ENCODE results near the gene RNU6-1.

Gene RNU6-1

GRCh38 chr15:67839929-67840748 is at the start of gene RNU6-1:
TSS of gene RNU6-1 (minus strand) at chr15:67840045.
- DNase-seq = peak; percentile 95

- DNase-seq = no peak
These were observed 47.9 kb upstream of the RNU6-1 start for GRCh38 chr15:67887776-67888175.

DNA sequence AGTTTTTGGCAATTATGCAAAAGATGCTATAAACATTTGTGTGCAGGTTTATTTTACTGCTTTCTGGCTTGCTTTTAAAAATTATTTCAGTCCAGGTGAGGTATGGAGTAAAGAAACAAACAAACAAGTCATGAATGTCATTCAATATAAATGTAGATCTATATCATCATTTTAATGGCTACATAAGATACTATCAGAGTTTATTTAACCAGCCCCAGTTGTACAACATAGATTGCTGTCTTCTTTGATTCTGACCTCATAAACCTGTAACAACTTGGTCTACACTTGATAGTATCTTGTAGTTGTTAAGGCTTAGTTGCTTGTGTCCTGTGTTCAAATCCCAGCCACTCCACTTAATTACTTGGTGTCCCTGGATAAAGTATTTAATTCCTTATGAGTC is 46.0 kb upstream of the RNU6-1 start:
- no peak for DNase-seq

DNA sequence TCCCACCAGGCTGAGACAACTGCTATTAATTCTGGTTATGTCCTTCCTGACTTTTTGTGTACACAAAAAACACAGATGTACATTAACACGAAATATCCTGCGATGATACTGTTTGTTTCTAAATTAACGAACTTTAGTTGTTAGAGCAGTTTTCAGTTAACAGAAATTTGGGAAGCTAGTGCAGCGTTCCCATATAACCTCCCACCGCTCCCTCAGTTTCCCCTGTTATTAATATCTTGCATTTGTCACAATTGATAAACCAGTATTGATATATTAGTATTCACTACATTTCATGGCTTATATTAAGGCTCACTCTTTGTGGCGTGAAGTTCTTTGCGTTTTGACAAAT is 45.3 kb upstream of the RNU6-1 start:
- DNase-seq = no peak

GRCh38 chr15:67884514-67885174 is 44.8 kb upstream of the RNU6-1 start:
- peak; percentile 24 for DNase-seq

GRCh38 chr15:67884009-67884408 is 44.2 kb upstream of the RNU6-1 start:
- DNase-seq = no peak

GRCh38 chr15:67883234-67883773 is 43.5 kb upstream of the RNU6-1 start:
- no peak for DNase-seq

GRCh38 chr15:67882487-67883233 is 42.8 kb upstream of the RNU6-1 start:
- no peak for DNase-seq

DNA sequence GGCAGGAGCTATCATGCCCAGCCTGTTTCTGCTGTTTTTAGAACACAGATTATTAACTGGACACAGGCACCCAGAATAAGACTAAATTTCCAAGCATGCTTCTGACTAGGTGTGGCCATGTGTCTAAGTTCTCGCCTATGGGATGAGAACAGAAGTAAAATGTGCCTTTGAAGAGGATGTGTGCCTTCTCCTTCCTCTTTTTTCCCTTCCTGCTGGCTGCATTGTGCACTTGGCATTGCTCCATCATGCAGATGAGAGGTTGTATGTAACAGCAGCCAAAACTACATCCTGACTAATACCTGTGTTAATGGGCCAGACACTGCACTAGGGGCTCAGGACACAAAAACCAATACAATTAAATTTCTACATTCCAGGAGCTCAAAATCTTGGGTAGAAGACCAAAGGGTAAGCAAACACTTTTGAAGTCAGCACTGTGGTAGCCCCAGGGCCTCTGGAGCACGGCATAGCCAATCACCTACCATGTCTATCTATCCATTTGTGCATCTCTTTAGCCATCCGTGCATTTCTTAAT is 40.9 kb upstream of the RNU6-1 start:
- no peak for DNase-seq

GRCh38 chr15:67879440-67880129 is 39.7 kb upstream of the RNU6-1 start:
- DNase-seq = no peak

DNA sequence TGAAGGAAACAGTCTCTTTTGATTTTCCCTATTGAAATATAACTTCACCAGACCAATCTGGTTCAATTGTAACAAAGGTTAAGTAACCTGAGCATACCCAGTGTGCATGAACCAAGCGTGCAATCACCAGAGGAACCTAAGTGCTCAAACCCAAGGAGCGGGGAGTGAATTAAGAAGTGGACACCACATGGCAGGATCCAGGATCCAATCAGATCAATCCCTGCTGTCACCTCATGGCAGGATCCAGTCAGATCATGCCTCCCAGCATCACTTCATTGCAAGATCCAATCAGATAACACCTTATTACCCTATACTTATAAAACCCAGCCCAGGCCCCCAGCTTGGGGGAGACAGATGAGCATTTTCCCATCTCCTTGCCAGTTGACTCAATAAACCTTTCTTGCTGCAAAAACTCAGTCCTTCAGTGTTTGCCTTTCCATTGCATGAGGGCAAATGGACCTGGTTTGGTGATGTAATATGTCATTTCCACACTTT is 38.9 kb upstream of the RNU6-1 start:
- no peak for DNase-seq

- DNase-seq = no peak
These were observed 33.9 kb upstream of the RNU6-1 start for GRCh38 chr15:67873777-67874176.

- no peak for DNase-seq
These were observed 31.1 kb upstream of the RNU6-1 start for GRCh38 chr15:67870868-67871408.

DNA sequence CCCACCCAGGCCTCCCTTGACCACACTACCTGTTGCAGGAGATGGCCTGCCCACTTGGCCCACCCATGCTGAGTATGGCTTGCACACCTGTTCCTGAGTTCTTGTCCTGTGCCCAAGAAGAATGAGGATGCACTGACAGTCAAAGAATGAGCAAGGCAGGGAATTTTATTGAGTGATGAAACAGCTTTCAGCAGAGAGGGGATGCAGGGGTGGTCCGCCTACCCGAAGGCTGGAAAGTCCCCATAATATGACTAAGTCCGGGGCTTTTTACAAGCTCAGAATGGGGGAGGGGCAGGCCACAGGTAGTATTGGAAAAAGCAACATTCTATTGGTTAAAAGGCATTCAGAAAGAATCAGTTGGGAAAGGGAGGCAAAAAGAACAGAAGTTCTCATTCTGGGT is 29.9 kb upstream of the RNU6-1 start:
- no peak for DNase-seq

DNA sequence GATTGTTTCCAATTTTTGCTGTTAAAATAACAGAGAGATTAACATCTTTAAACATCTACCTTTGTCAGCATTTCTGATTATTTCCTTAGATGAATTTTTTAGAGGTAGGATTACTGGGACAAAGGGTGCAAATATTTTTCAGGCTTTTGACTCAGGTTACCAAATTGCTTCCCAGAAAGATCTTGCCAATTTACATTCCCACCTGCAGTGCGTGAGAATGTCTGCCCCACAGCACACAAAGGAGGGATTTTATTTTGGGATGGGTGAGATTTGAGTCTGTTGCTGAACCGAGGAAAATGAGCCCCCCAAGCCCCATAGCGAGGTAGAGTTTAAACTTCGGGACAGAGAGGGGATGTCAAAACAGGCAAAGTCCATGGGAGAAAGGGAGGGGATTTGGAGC is 25.9 kb upstream of the RNU6-1 start:
- no peak for DNase-seq

- DNase-seq = no peak
These were observed 25.5 kb upstream of the RNU6-1 start for GRCh38 chr15:67865331-67865730.

DNA sequence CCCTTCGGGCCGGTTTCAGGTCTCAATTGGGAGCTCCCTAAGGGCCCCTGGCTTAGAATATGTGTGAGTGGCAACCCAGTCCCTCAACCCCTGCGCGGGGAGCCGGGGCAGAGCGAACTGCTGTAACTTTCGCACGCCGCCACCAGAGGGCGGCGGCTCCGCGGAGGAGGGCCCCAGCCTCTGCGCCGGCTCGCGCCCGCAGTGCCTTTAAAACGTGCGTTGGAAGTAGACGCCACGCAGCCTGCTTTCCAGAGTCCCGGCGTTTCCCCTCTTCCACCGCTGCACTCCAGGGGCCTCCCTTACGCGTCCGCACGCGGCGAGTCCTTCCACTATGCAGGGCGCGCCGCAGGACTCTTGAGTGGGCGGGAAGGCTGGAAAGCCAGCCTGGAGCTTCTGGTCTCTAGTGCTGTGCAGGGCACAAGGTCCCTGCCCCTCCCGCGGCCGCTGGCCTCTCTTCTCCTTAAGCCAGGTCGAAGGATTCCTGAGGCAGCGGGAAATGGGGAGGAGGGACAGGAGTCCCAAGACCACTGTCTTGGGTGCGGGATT is 23.7 kb upstream of the RNU6-1 start:
- DNase-seq = peak; percentile 59

GRCh38 chr15:67862750-67863441 is 23.1 kb upstream of the RNU6-1 start:
- no peak for DNase-seq

GRCh38 chr15:67861983-67862382 is 22.1 kb upstream of the RNU6-1 start:
- no peak for DNase-seq

GRCh38 chr15:67859331-67859946 is 19.6 kb upstream of the RNU6-1 start:
- no peak for DNase-seq

- DNase-seq = no peak
These were observed 17.4 kb upstream of the RNU6-1 start for GRCh38 chr15:67857220-67857619.
